Ascending aorta (tissue), 2 donors: ENCODE measurements around the gene TIMP3. TPM values are rescaled to one million over a fixed set of nuclear protein-coding genes. Genes with fewer than 3 reads are reported as not detected.
"Not testable (repeated sequence)": the region's sequence is repeated elsewhere in the genome, so short reads cannot be mapped to it uniquely, and the experiment has no call there.

Experiments used
- DNase-seq, 2 donors: peaks; one replicate each; pipeline ENCODE4 v3.0.0-alpha.2; 2019; ENCODE audit warnings: low spot score in 2 of 2
- H3K27ac ChIP-seq, 2 donors: fragments of 200-600 bp; sonication (generic); one replicate each; pipeline ENCODE4 v1.5.1; 2016 to 2017; ENCODE audit warnings: mild to moderate bottlenecking in 1 of 2
- H3K27me3 ChIP-seq: fragments of 200-600 bp; sonication (generic); one replicate; pipeline ENCODE4 v1.5.1; 2017
- H3K36me3 ChIP-seq, 2 donors: fragments of 200-600 bp; sonication (generic); one replicate each; pipeline ENCODE4 v1.5.1; 2016
- H3K4me1 ChIP-seq, 2 donors: fragments of 200-600 bp; sonication (generic); one replicate each; pipeline ENCODE4 v1.5.1; 2016 to 2017; ENCODE audit warnings: mild to moderate bottlenecking in 1 of 2
- H3K4me3 ChIP-seq, 2 donors: fragments of 200-600 bp; sonication (generic); one replicate each; pipeline ENCODE4 v1.5.1; 2016 to 2017; ENCODE audit warnings: mild to moderate bottlenecking in 1 of 2
- H3K9me3 ChIP-seq, 2 donors: fragments of 200-600 bp; sonication (generic); one replicate each; pipeline ENCODE4 v1.5.1; 2016
- intact Hi-C: fragments of 100-400 bp; cut with DNase I; formaldehyde crosslinking; loops from one replicate; pipeline ENCODE4 v1.15.1; 2023
- total RNA-seq: library from RNA; depleted of rRNA; stranded (reverse); fragments of >200 nt; gene quantifications from one replicate; pipeline ENCODE4 v1.1.0, GENCODE V29; 2016
- TF ChIP-seq, protein P1 (sequence below), 3 experiments: fragments of 200-600 bp in 2 of 3; fragments of 450-650 bp in 1 of 3; sonication (generic) in 2 of 3; IDR thresholded peaks; one replicate each; pipeline ENCODE4 v1.5.1; 2016 to 2019; ENCODE audit warnings: antibody characterized with exemption in 3 of 3, mild to moderate bottlenecking in 1 of 3, moderate library complexity in 1 of 3

TIMP3 gene
- total RNA-seq, 1 donor from 2014 or later, result 394 TPM

DNA sequence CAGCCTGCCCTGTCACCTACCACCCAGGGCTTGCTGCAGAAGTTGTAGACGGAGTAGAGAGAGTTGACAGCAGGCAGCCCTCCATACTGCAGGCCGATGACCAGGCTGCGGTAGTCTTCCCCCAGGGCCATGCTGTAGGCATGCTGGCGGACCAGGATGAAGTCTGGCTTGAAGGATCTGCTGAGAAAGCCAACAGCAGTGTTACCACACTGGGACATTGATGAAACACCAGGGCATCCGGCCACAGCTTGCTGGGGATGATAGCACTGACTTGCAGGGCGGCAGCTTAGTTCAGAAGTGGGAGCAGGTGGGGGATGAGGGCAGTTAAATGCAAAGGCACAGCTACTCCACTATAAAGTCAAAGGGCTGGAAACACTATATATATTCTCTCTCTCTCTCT lies 67.4 kb downstream of the TIMP3 start:
- DNase-seq, result no peak
- TF ChIP-seq, protein P1, sequence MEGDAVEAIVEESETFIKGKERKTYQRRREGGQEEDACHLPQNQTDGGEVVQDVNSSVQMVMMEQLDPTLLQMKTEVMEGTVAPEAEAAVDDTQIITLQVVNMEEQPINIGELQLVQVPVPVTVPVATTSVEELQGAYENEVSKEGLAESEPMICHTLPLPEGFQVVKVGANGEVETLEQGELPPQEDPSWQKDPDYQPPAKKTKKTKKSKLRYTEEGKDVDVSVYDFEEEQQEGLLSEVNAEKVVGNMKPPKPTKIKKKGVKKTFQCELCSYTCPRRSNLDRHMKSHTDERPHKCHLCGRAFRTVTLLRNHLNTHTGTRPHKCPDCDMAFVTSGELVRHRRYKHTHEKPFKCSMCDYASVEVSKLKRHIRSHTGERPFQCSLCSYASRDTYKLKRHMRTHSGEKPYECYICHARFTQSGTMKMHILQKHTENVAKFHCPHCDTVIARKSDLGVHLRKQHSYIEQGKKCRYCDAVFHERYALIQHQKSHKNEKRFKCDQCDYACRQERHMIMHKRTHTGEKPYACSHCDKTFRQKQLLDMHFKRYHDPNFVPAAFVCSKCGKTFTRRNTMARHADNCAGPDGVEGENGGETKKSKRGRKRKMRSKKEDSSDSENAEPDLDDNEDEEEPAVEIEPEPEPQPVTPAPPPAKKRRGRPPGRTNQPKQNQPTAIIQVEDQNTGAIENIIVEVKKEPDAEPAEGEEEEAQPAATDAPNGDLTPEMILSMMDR (IDR thresholded peaks at IDR 0.05), result no peak
- Histone ChIP-seq H3K27ac (no peak overlapping the region), H3K9me3 (no peaks in the 10 kb centered on the region), H3K36me3 (no peaks in the 10 kb centered on the region), H3K4me3 (no peak overlapping the region), H3K4me1 (no peaks in the 10 kb centered on the region), H3K27me3 (no peaks in the 10 kb centered on the region)
- intact Hi-C loops, result no loop called here

GRCh38 chr22:32870474-32870873 lies 69.0 kb downstream of the TIMP3 start:
- intact Hi-C loops, result no loop called here
- no peaks in the 10 kb centered on the region for H3K27me3 ChIP-seq
- no peak overlapping the region for H3K4me3 ChIP-seq
- TF ChIP-seq, protein P1 (IDR thresholded peaks at IDR 0.05), result no peak
- DNase-seq, result no peak
- no peaks in the 10 kb centered on the region for H3K4me1 ChIP-seq
- no peaks in the 10 kb centered on the region for H3K36me3 ChIP-seq
- no peak overlapping the region for H3K27ac ChIP-seq
- H3K9me3 ChIP-seq, result no peaks in the 10 kb centered on the region

- DNase-seq, H3K4me3 ChIP-seq, H3K27ac ChIP-seq, H3K27me3 ChIP-seq, intact Hi-C loops, H3K4me1 ChIP-seq, H3K36me3 ChIP-seq, H3K9me3 ChIP-seq: not testable (repeated sequence)
Measured at GRCh38 chr22:32873604-32874003, 72.1 kb downstream of the TIMP3 start.

GRCh38 chr22:32874385-32874784 lies 72.9 kb downstream of the TIMP3 start:
- Histone ChIP-seq H3K4me3 (no peak overlapping the region), H3K36me3 (no peaks in the 10 kb centered on the region), H3K27ac (no peak overlapping the region), H3K27me3 (no peaks in the 10 kb centered on the region), H3K4me1 (no peaks in the 10 kb centered on the region), H3K9me3 (no peaks in the 10 kb centered on the region)
- intact Hi-C loops, result no loop called here
- TF ChIP-seq, protein P1 (IDR thresholded peaks at IDR 0.05), result no peak
- DNase-seq, result no peak

- Histone ChIP-seq H3K36me3 (no peaks in the 10 kb centered on the region), H3K27me3 (no peaks in the 10 kb centered on the region), H3K9me3 (no peaks in the 10 kb centered on the region), H3K4me3 (no peak overlapping the region), H3K27ac (no peak overlapping the region), H3K4me1 (no peaks in the 10 kb centered on the region)
- intact Hi-C loops, result no loop called here
- no peak for DNase-seq
- TF ChIP-seq, protein P1 (IDR thresholded peaks at IDR 0.05), result no peak
Measured at GRCh38 chr22:32874976-32875375, 73.5 kb downstream of the TIMP3 start.

GRCh38 chr22:32876516-32876915 lies 75.0 kb downstream of the TIMP3 start:
- no peaks in the 10 kb centered on the region for H3K27me3 ChIP-seq
- intact Hi-C loops, result no loop called here

More at GRCh38 chr22:32876516-32876915, 75.0 kb downstream of the TIMP3 start:
- H3K27ac ChIP-seq, result no peak overlapping the region
- TF ChIP-seq, protein P1 (IDR thresholded peaks at IDR 0.05), result no peak
- no peak for DNase-seq
- H3K4me3 ChIP-seq, result no peak overlapping the region
- no peaks in the 10 kb centered on the region for H3K36me3 ChIP-seq
- no peaks in the 10 kb centered on the region for H3K9me3 ChIP-seq
- peaks cover 0 to 5% of the 10 kb centered on the region in 2 donors for H3K4me1 ChIP-seq
